Heart left ventricle (tissue), 13 donors: Measurements from ENCODE around the gene S100G.

Source experiments
- CTCF ChIP-seq, 12 donors: fragments of 200-600 bp; sonication (generic) in 4 of 12; IDR thresholded peaks; one replicate each; pipeline versions ENCODE4 v1.5.0 to v1.8.0; 2018 to 2022; ENCODE audit warnings: antibody characterized with exemption in 12 of 12, mild to moderate bottlenecking in 5 of 12
- POLR2A ChIP-seq, 2 donors: fragments of 450-650 bp; IDR thresholded peaks; one replicate each; pipeline ENCODE4 v1.6.1; 2017; ENCODE audit warnings: antibody characterized with exemption in 2 of 2, mild to moderate bottlenecking in 2 of 2, moderate library complexity in 2 of 2
- donor health status: ischemic (EF 13 %, LVEDD 7.1; RV severe dilation, severe dysfunction).
- donor health status: DM: no; HTN: yes; CAD: no.
- donor health status: DM: no; HTN: no; CAD: no.
- donor health status: ischemic (EF 25% LVEDD 6.9; RV normal size, moderate dysfunction).
- donor health status: ischemic (EF 25% LVEDD 5.7; RV mildly dilated, moderate dysfunction).
- donor health status: ischemic (EF 35%, LVEDD 5.7; RV mildly dilated, moderate dysfunction).
- donor health status: nonischemic (EF 11% LVEDD 7.7; RV severe dilation, severe dysfunction).
- donor health status: DM: yes; HTN: yes; CAD: no.
- donor health status: PGD.
- donor health status: ischemic (EF 29% LVEDD 5.4; RV normal size, mild dysfunction).
- donor health status: nonischemic (EF 23%, LVEDD 6.1; RV moderate dilation, normal function).

DNA sequence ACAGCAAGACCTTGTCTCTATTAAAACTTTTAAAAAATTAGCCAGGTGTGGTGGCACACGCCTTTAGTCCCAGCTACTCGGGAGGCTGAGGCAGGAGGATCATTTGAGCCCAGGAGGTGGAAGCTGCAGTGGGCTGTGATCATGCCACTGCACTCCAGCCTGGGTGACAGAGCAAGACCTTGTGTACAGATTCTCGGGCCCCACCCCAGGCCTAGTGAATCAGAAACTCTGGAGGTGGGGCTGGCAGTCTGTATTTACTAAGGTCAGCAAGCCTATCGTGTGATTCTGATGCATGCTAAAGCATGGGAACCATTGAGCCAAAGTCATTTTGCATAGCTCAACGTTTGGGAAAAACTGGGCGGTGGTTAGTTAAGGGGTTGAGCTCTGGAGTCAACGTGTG, 3.5 kb downstream of the S100G start:
- TF ChIP-seq CTCF (IDR thresholded peaks at IDR 0.05) (no peak), POLR2A (IDR thresholded peaks at IDR 0.05) (no peak)
